ENCODE data around the gene TADA3. TPM values are rescaled to one million over a fixed set of nuclear protein-coding genes. Genes with fewer than 3 reads are reported as not detected.

Gene TADA3
- total and polyA plus RNA-seq, 8 donors, result 50.0 to 91.7 (median 74.8) TPM

DNA sequence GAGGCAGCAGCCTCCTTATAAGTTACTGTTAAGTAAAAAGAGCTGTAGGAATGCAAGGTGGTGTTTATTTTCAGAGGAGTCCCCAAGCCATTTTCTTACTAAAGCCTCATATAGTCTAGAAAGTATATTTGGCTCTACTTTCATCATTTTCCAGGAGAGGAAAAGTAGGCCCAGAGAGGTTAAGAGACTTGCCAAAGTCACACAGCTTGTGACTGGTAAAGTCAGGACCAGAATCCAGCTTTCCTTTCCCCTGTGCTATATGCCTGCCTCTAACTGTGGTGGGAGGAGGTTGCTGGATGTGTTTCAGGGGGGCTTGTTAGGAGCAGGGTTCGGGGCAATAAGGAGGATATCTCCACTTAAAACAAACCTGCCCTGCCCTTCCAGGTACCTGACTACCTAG is 49.7 kb downstream of the TADA3 start:
- intact Hi-C loops (cut with DNase I), result no loop called here
- ATAC-seq, result no peak
- DNase-seq, result no peak

DNA sequence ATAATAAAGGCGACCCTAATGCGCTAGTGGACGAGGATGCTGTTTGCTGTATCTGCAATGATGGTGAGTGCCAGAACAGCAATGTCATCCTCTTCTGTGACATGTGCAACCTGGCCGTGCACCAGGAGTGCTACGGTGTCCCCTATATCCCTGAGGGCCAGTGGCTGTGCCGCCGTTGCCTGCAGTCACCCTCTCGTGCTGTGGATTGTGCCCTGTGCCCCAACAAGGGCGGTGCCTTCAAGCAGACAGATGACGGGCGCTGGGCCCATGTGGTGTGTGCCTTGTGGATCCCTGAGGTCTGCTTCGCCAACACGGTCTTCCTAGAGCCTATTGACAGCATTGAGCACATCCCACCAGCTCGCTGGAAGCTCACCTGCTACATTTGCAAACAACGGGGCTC is 53.1 kb downstream of the TADA3 start:
- Histone ChIP-seq H3K9me3 (no peaks in the 10 kb centered on the region), H3K27me3 (no peaks in the 10 kb centered on the region), H3K4me1 (peaks cover 0 to 23% of the 10 kb centered on the region in 2 donors), H3K36me3 (peaks cover 0 to 100% of the 10 kb centered on the region in 2 donors), H3K27ac (no peak overlapping the region), H3K4me3 (no peak overlapping the region)
- ATAC-seq, result no peak
- TF ChIP-seq, protein P1, sequence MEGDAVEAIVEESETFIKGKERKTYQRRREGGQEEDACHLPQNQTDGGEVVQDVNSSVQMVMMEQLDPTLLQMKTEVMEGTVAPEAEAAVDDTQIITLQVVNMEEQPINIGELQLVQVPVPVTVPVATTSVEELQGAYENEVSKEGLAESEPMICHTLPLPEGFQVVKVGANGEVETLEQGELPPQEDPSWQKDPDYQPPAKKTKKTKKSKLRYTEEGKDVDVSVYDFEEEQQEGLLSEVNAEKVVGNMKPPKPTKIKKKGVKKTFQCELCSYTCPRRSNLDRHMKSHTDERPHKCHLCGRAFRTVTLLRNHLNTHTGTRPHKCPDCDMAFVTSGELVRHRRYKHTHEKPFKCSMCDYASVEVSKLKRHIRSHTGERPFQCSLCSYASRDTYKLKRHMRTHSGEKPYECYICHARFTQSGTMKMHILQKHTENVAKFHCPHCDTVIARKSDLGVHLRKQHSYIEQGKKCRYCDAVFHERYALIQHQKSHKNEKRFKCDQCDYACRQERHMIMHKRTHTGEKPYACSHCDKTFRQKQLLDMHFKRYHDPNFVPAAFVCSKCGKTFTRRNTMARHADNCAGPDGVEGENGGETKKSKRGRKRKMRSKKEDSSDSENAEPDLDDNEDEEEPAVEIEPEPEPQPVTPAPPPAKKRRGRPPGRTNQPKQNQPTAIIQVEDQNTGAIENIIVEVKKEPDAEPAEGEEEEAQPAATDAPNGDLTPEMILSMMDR (IDR thresholded peaks at IDR 0.05), result no peak
- intact Hi-C loops (cut with DNase I), result no loop called here
- DNase-seq, result no peak

More for the DNA sequence above, 49.7 kb downstream of the TADA3 start:
- TF ChIP-seq, protein P1 (IDR thresholded peaks at IDR 0.05), result no peak
- Histone ChIP-seq H3K27ac (no peak overlapping the region), H3K36me3 (peaks cover 0 to 100% of the 10 kb centered on the region in 2 donors), H3K27me3 (no peaks in the 10 kb centered on the region), H3K4me1 (no peaks in the 10 kb centered on the region), H3K4me3 (no peak overlapping the region), H3K9me3 (no peaks in the 10 kb centered on the region)

DNA sequence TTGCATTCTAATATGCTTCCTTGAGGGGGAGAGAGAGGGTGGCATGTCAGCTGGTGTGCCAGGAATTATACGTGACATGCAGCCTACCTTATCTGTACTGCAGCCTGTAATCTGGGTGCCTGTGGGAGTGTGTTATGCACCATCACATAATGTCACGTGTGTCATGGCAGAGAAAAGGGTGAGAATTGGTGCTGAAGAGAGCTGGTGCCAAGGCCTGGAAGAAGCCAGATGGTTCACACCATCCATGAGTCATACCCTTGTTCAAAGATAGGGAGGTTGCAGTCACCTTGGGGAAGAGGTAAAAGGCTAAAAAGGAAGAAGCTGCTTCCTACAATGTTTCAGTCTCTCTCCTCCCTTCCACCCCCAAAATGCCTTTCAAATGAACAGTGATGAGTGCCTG is 55.4 kb downstream of the TADA3 start:
- H3K36me3 ChIP-seq, result peaks cover 0 to 77% of the 10 kb centered on the region in 2 donors
- ATAC-seq (no peak), DNase-seq (no peak)
- peaks cover 12 to 44% of the 10 kb centered on the region in 2 donors for H3K4me1 ChIP-seq
- no peak overlapping the region for H3K4me3 ChIP-seq
- TF ChIP-seq, protein P1 (IDR thresholded peaks at IDR 0.05), result no peak
- no peaks in the 10 kb centered on the region for H3K27me3 ChIP-seq
- intact Hi-C loops (cut with DNase I), result no loop called here
- no peaks in the 10 kb centered on the region for H3K9me3 ChIP-seq
- H3K27ac ChIP-seq, result no peak overlapping the region

DNA sequence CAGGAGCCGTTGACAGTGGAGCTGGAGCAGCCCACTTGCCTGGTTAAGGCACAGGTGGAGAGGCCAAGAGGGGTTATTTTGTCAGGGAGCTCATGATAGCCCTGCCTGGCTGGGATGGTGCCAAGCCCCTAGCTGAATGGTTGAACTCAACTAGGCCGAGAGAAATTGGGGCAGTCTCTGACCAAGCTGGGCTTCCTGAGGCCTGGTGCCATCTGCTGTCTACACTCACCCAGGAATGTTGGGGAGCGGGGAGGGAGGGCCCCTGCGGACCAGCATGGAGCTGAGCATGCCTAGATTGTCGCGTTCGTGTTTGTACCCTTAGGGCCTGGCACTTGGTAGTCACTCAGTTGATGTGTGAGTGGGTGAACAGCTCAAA is 59.5 kb downstream of the TADA3 start:
- Histone ChIP-seq H3K27ac (peak overlapping the region in 1 of 2 donors; percentile 98), H3K4me3 (peak overlapping the region; percentile 97 to 99), H3K27me3 (no peaks in the 10 kb centered on the region), H3K4me1 (peaks cover 12 to 51% of the 10 kb centered on the region in 2 donors), H3K9me3 (no peaks in the 10 kb centered on the region), H3K36me3 (peaks cover 0 to 36% of the 10 kb centered on the region in 2 donors)
- ATAC-seq, result no peak
- TF ChIP-seq, protein P1 (IDR thresholded peaks at IDR 0.05), result no peak
- intact Hi-C loops (cut with DNase I), result no loop called here
- no peak for DNase-seq

DNA sequence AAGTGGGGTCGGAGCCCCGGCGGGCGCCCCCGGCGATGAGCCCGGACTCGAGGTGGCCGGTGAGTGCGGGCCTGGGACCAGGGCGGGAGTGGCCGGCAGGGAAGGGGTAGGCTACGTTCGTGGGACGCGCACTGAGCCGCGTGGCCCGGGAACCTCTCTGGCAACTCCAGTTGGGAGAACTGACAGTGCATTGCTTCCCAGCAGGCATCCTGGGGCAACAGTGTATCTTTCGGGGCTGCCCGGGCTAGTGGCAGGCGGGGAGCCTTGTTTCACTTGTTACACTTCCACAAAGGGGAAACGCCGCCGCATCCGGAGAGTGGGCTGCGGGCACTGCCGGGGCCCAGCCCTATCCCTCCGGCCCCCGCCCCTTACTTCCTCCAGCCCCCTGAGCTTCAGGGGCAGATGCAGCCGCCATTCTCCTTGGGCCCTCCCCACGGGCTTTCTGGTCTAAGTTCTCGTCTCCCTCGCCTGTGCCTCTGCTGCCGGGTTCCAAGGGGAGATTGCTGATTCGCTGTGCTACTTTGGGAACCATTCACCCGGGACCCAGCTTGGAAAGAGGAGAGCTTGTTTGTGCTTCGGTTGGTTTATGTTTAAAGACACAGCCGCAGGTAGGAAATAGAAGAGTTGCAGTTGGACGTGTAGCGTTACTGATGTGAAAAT is 60.1 kb downstream of the TADA3 start:
- H3K27ac ChIP-seq, result peak overlapping the region; percentile 98
- H3K4me3 ChIP-seq, result peak overlapping the region; percentile 97 to 99
- TF ChIP-seq, protein P1 (IDR thresholded peaks at IDR 0.05), result no peak
- peaks cover 12 to 48% of the 10 kb centered on the region in 2 donors for H3K4me1 ChIP-seq
- H3K36me3 ChIP-seq, result peaks cover 0 to 31% of the 10 kb centered on the region in 2 donors
- intact Hi-C loops (cut with DNase I), result no loop called here
- no peaks in the 10 kb centered on the region for H3K9me3 ChIP-seq
- DNase-seq, result peak in 1 of 4 donors; percentile 51
- H3K27me3 ChIP-seq, result no peaks in the 10 kb centered on the region
- ATAC-seq, result peak; percentile 1

Data from left lung (tissue), 10 donors.